ENCODE measurements around the gene TFF3.

DNA sequence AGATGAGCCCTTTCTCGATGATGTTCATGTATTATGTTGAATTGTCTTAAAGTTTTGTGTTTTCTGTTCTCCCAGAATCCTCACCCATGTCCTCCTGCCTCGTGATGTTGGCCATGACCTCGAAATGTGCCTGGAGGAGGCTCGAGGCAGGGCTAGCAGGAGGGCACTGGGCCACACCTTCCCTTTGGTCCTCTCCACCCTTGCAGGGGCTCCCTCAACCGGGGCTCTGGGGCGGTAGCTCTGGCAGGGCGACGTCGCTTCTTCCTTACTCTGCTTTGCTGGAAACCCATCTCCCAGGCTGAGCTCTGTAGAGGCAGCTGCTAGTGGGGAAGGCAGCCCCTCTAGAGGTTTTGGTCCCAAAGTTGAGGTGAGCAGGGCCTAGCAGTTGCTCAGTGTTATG, 14.3 kb downstream of the TFF3 start:
- TF ChIP-seq EZH2phosphoT487 (IDR thresholded peaks at IDR 0.05; ENCODE audit: insufficient read depth, low read depth) (no peak), EZH2 (IDR thresholded peaks at IDR 0.05; ENCODE audit: insufficient read depth, poor library complexity, severe bottlenecking) (no peak)
